Stimulated activated CD8-positive, alpha-beta memory T cell treated with anti-CD3 and anti-CD28 coated beads, Interleukin-2, amount 100 ng/mL, for 1 hour (primary cell): ENCODE results near the gene NUP153.
"Not testable (repeated sequence)": the region's sequence is repeated elsewhere in the genome, so short reads cannot be mapped to it uniquely, and the experiment has no call there.

Source experiments
- DNase-seq, 2 donors: peaks; one replicate each; pipeline ENCODE4 v3.0.0-alpha.2; 2020; ENCODE audit warnings: low read depth in 2 of 2

Gene NUP153

GRCh38 chr6:17601386-17601703 is 105.4 kb downstream of the NUP153 start:
- no peak for DNase-seq

GRCh38 chr6:17600527-17601385 is 106.0 kb downstream of the NUP153 start:
- peak in 1 of 2 donors; percentile 17 for DNase-seq

- peak; percentile 91 to 94 for DNase-seq
These were observed 106.7 kb downstream of the NUP153 start, which contains the start of gene FAM8A1 for GRCh38 chr6:17599877-17600526. Gene FAM8A1 (plus strand): TSS chr6:17600302. CDS start chr6:17600410, 108 bp downstream.

GRCh38 chr6:17596085-17596484 is 110.6 kb downstream of the NUP153 start:
- no peak for DNase-seq

GRCh38 chr6:17593246-17593645 is 113.5 kb downstream of the NUP153 start:
- no peak for DNase-seq

GRCh38 chr6:17591287-17591686 is 115.4 kb downstream of the NUP153 start:
- no peak for DNase-seq

GRCh38 chr6:17589406-17590096 is 117.2 kb downstream of the NUP153 start:
- DNase-seq, result no peak

GRCh38 chr6:17588011-17588410 is 118.7 kb downstream of the NUP153 start:
- no peak for DNase-seq

GRCh38 chr6:17586623-17587022 is 120.1 kb downstream of the NUP153 start:
- not testable (repeated sequence) for DNase-seq

GRCh38 chr6:17585766-17586490 is 120.8 kb downstream of the NUP153 start:
- DNase-seq, result no peak

GRCh38 chr6:17584241-17584803 is 122.4 kb downstream of the NUP153 start:
- DNase-seq, result no peak

- no peak for DNase-seq
These were observed 122.9 kb downstream of the NUP153 start for GRCh38 chr6:17583811-17584210.

- not testable (repeated sequence) for DNase-seq
These were observed 125.4 kb downstream of the NUP153 start for GRCh38 chr6:17581282-17581681.

GRCh38 chr6:17580518-17581048 is 126.1 kb downstream of the NUP153 start:
- DNase-seq, result no peak

- no peak for DNase-seq
These were observed 129.7 kb downstream of the NUP153 start for GRCh38 chr6:17577059-17577458.

GRCh38 chr6:17574866-17575560 is 131.7 kb downstream of the NUP153 start:
- no peak for DNase-seq

- DNase-seq, result no peak
These were observed 141.3 kb downstream of the NUP153 start for GRCh38 chr6:17565399-17565798.
